T-helper 1 cell treated with Interleukin-12 subunit alpha and Interleukin-12 subunit beta and Interleukin-4 antibody, amounts not matched to agents 30 μg/mL and 1 μg/mL, for 36 hours (primary cell): Measurements from ENCODE around the gene AUTS2.

Experiments
- H3K27ac Mint-ChIP-seq: one replicate; pipeline ENCODE4 v1.8.0; 2021; ENCODE audit warnings: mild to moderate bottlenecking, mixed read lengths
- H3K27me3 Mint-ChIP-seq: one replicate; pipeline ENCODE4 v1.8.0; 2021; ENCODE audit warnings: low read depth, mixed read lengths
- H3K36me3 Mint-ChIP-seq: one replicate; pipeline ENCODE4 v1.8.0; 2021; ENCODE audit warnings: low read depth, mixed read lengths
- H3K4me1 Mint-ChIP-seq: one replicate; pipeline ENCODE4 v1.8.0; 2021; ENCODE audit warnings: low read depth, mixed read lengths
- H3K4me3 Mint-ChIP-seq: one replicate; pipeline ENCODE4 v1.8.0; 2021; ENCODE audit warnings: mild to moderate bottlenecking, moderate library complexity, mixed read lengths
- H3K9me3 Mint-ChIP-seq: one replicate; pipeline ENCODE4 v1.8.0; 2021; ENCODE audit warnings: mixed read lengths

The AUTS2 gene

GRCh38 chr7:69710768-69711438 is 112.6 kb downstream of the AUTS2 start:
- Mint-ChIP-seq H3K27ac (no peak overlapping the region), H3K27me3 (peaks cover 5% of the 10 kb centered on the region), H3K9me3 (no peaks in the 10 kb centered on the region), H3K4me3 (no peak overlapping the region), H3K4me1 (no peaks in the 10 kb centered on the region), H3K36me3 (no peaks in the 10 kb centered on the region)

GRCh38 chr7:69714886-69715576 is 116.8 kb downstream of the AUTS2 start:
- Mint-ChIP-seq H3K27me3 (no peaks in the 10 kb centered on the region), H3K27ac (no peak overlapping the region), H3K9me3 (no peaks in the 10 kb centered on the region), H3K4me1 (no peaks in the 10 kb centered on the region), H3K4me3 (no peak overlapping the region), H3K36me3 (no peaks in the 10 kb centered on the region)

- Mint-ChIP-seq H3K9me3 (no peaks in the 10 kb centered on the region), H3K4me1 (no peaks in the 10 kb centered on the region), H3K36me3 (no peaks in the 10 kb centered on the region), H3K27me3 (no peaks in the 10 kb centered on the region), H3K4me3 (no peak overlapping the region), H3K27ac (no peak overlapping the region)
Measured at GRCh38 chr7:69717221-69717620, 118.9 kb downstream of the AUTS2 start.

DNA sequence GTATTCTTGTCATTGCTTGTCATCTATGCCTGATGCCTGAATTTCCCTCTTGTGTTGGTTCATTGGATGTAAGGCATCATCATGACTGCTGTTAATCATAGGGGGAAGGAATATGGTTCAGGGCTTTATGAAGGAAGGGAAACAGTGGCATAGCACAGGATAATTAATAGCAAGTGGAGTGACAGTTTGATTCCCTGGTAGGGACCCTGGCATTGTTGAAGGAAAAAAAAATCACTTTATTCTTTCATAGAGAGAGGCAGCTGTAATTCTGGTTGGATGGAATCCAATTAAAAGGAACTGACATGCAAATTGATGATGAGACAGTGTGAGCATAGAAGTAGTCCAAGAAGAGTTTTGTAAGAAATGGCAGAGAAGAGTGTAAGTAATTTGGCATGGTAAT is 121.4 kb downstream of the AUTS2 start:
- Mint-ChIP-seq H3K9me3 (no peaks in the 10 kb centered on the region), H3K36me3 (no peaks in the 10 kb centered on the region)

GRCh38 chr7:69722843-69723242 is 124.6 kb downstream of the AUTS2 start:
- H3K9me3 Mint-ChIP-seq = no peaks in the 10 kb centered on the region
- H3K4me1 Mint-ChIP-seq = no peaks in the 10 kb centered on the region
- no peaks in the 10 kb centered on the region for H3K27me3 Mint-ChIP-seq
- no peak overlapping the region for H3K27ac Mint-ChIP-seq
- no peaks in the 10 kb centered on the region for H3K36me3 Mint-ChIP-seq
- no peak overlapping the region for H3K4me3 Mint-ChIP-seq

More for the DNA sequence above, 121.4 kb downstream of the AUTS2 start:
- Mint-ChIP-seq H3K27me3 (no peaks in the 10 kb centered on the region), H3K27ac (no peak overlapping the region), H3K4me3 (no peak overlapping the region), H3K4me1 (no peaks in the 10 kb centered on the region)

- Mint-ChIP-seq H3K9me3 (no peaks in the 10 kb centered on the region), H3K36me3 (no peaks in the 10 kb centered on the region), H3K27ac (no peak overlapping the region), H3K4me1 (no peaks in the 10 kb centered on the region), H3K4me3 (no peak overlapping the region), H3K27me3 (no peaks in the 10 kb centered on the region)
Measured at GRCh38 chr7:69723663-69724062, 125.4 kb downstream of the AUTS2 start.

- Mint-ChIP-seq H3K4me3 (no peak overlapping the region), H3K9me3 (no peaks in the 10 kb centered on the region), H3K27ac (no peak overlapping the region), H3K4me1 (no peaks in the 10 kb centered on the region), H3K36me3 (no peaks in the 10 kb centered on the region), H3K27me3 (no peaks in the 10 kb centered on the region)
Measured at GRCh38 chr7:69728304-69728703, 130.0 kb downstream of the AUTS2 start.

GRCh38 chr7:69732203-69732602 is 133.9 kb downstream of the AUTS2 start:
- Mint-ChIP-seq H3K4me1 (no peaks in the 10 kb centered on the region), H3K27me3 (no peaks in the 10 kb centered on the region), H3K27ac (no peak overlapping the region), H3K36me3 (no peaks in the 10 kb centered on the region), H3K4me3 (no peak overlapping the region), H3K9me3 (no peaks in the 10 kb centered on the region)

- Mint-ChIP-seq H3K4me1 (no peaks in the 10 kb centered on the region), H3K4me3 (no peak overlapping the region), H3K27ac (no peak overlapping the region), H3K36me3 (no peaks in the 10 kb centered on the region), H3K27me3 (no peaks in the 10 kb centered on the region), H3K9me3 (no peaks in the 10 kb centered on the region)
Measured at GRCh38 chr7:69735582-69735981, 137.3 kb downstream of the AUTS2 start.

DNA sequence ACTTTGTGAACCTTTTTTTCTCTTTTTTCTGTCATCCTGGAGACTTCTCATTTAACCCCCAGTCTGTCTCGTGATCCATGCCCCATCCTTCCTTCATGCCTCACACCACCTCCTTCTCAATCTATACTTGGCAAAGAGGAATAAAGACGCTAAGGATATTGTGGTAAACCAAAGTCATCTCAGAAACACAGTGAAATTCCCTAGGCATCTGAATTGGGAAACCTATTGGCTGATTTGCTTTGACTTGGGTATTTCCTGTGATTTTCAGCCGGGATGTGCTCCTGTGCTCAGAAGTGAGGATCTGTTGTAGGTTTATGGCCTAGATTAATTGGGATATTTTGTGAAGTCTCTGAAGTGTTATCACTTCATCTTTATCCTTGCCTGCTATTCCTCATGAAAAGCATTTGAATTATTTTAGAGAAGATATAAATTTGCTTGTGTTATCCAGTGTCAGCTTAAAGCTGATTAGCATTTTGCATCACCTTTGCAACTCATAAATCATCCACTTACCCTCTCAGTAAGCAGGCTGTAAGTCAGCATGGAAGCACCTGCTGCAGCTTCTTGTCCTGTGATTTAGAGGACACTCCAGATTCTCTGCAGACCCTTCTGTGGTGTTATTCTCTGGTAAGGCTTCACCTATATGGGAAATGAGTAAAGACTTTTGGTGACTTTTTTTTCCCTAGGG is 138.0 kb downstream of the AUTS2 start:
- H3K9me3 Mint-ChIP-seq = no peaks in the 10 kb centered on the region
- H3K4me1 Mint-ChIP-seq = no peaks in the 10 kb centered on the region
- H3K36me3 Mint-ChIP-seq = no peaks in the 10 kb centered on the region
- no peaks in the 10 kb centered on the region for H3K27me3 Mint-ChIP-seq
- no peak overlapping the region for H3K27ac Mint-ChIP-seq
- H3K4me3 Mint-ChIP-seq = no peak overlapping the region

DNA sequence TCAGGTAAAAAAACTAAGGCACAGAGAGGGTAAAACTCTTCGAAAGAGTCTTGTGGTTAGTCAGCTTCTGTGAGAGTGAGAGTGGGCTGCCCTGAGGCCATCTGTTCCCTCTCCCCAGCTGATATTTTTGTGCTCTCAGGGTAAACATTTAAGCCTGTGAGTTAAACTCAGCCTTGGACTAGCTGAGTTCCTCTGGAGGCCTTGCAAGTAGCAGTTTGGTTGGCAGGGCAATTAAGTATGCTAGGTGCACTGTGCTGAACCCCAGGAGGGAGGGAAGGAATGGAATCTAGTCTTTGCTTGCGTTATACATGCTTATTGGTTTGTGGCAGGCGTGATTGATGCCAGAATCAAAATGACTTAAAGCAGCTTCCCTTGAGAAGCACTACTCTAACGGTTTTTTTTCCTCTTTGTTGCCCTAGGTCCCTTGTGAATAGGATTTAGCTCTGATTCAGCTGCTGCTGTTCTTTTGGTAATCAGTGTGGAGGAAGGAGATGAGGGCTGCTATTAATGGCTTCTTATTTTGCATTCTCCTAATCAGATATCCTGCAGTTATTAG is 140.2 kb downstream of the AUTS2 start:
- H3K9me3 Mint-ChIP-seq = no peaks in the 10 kb centered on the region
- no peaks in the 10 kb centered on the region for H3K27me3 Mint-ChIP-seq
- H3K4me3 Mint-ChIP-seq = no peak overlapping the region
- H3K36me3 Mint-ChIP-seq = no peaks in the 10 kb centered on the region
- H3K27ac Mint-ChIP-seq = no peak overlapping the region
- no peaks in the 10 kb centered on the region for H3K4me1 Mint-ChIP-seq

GRCh38 chr7:69739190-69739589 is 140.9 kb downstream of the AUTS2 start:
- Mint-ChIP-seq H3K4me1 (no peaks in the 10 kb centered on the region), H3K9me3 (no peaks in the 10 kb centered on the region), H3K36me3 (no peaks in the 10 kb centered on the region), H3K27me3 (no peaks in the 10 kb centered on the region), H3K4me3 (no peak overlapping the region), H3K27ac (no peak overlapping the region)

- Mint-ChIP-seq H3K36me3 (no peaks in the 10 kb centered on the region), H3K4me1 (no peaks in the 10 kb centered on the region), H3K27me3 (no peaks in the 10 kb centered on the region), H3K9me3 (no peaks in the 10 kb centered on the region), H3K27ac (no peak overlapping the region), H3K4me3 (no peak overlapping the region)
Measured at GRCh38 chr7:69739931-69740431, 141.7 kb downstream of the AUTS2 start.

DNA sequence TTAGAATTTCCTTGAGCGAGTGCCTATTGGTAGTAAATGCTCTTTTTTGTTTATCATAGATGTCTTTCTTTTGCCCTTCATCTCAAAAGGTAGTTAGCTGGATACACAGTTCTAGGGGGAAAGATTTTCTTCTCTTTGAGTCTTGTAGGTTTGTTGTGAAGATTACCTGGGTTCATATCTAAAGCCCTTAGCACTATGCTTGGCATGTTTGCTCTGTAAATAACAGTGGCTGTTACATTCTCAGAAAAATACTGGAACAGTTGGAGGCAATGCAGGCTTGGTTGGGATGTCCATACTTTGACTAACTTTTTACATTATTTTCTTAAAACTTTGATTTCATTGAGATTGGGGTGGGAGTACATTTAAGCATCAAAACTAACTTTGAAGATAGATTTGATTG is 144.0 kb downstream of the AUTS2 start:
- Mint-ChIP-seq H3K9me3 (peaks cover 5% of the 10 kb centered on the region), H3K4me1 (no peaks in the 10 kb centered on the region), H3K4me3 (no peak overlapping the region), H3K36me3 (no peaks in the 10 kb centered on the region), H3K27ac (no peak overlapping the region), H3K27me3 (no peaks in the 10 kb centered on the region)

- no peak overlapping the region for H3K4me3 Mint-ChIP-seq
- peaks cover 5% of the 10 kb centered on the region for H3K9me3 Mint-ChIP-seq
- no peaks in the 10 kb centered on the region for H3K4me1 Mint-ChIP-seq
- no peak overlapping the region for H3K27ac Mint-ChIP-seq
- no peaks in the 10 kb centered on the region for H3K27me3 Mint-ChIP-seq
- no peaks in the 10 kb centered on the region for H3K36me3 Mint-ChIP-seq
Measured at GRCh38 chr7:69743436-69743835, 145.2 kb downstream of the AUTS2 start.
